Mucosa of descending colon (tissue), 3 donors: ENCODE results near the gene CIAO3. TPM values are rescaled to one million over a fixed set of nuclear protein-coding genes. Genes with fewer than 3 reads are reported as not detected.

Experiments used
- ATAC-seq: fragments of 200-7000 bp; cut with Tn5 transposase; one replicate; pipeline ENCODE4 v1.9.1; 2020; ENCODE audit warnings: mild to moderate bottlenecking, moderate library complexity
- DNase-seq, 3 donors: peaks; one replicate each; pipeline ENCODE4 v3.0.0-alpha.2; 2020
- H3K36me3 ChIP-seq: fragments of 200-600 bp; one replicate; pipeline ENCODE4 v1.8.0; 2021; ENCODE audit warnings: low read depth, mild to moderate bottlenecking
- H3K4me1 ChIP-seq: fragments of 200-600 bp; one replicate; pipeline ENCODE4 v1.8.0; 2021; ENCODE audit warnings: low read depth, mild to moderate bottlenecking
- H3K4me3 ChIP-seq: fragments of 200-600 bp; one replicate; pipeline ENCODE4 v1.8.0; 2021; ENCODE audit warnings: mild to moderate bottlenecking
- H3K9me3 ChIP-seq: fragments of 200-600 bp; one replicate; pipeline ENCODE4 v1.8.0; 2021; ENCODE audit warnings: mild to moderate bottlenecking
- CTCF ChIP-seq: fragments of 200-600 bp; IDR thresholded peaks from one replicate; pipeline ENCODE4 v1.8.0; 2022; ENCODE audit warnings: antibody characterized with exemption, mild to moderate bottlenecking
- intact Hi-C, 2 donors: fragments of 100-400 bp; cut with DNase I in 1 of 2; cut with micrococcal nuclease in 1 of 2; formaldehyde crosslinking; loops; one replicate each; pipeline versions ENCODE4 v1.11.0 to v1.11.1; 2022; cut with DNase I, micrococcal nuclease
- total RNA-seq, 3 donors: library from RNA; stranded (reverse); fragmentation: NEBNext Ultra II Directional in 2 of 3; extraction: Animal tissue kit (Norgen Biotek cat#: 25700) in 2 of 3; gene quantifications; one replicate each; pipeline versions ENCODE4 v1.2.1 to v1.2.4, GENCODE V29; 2021 to 2023
- donor health status: DM: no; HTN: no; CAD: no; lungs with moderate emphysema.
- donor health status: DM: no; HTN: no; CAD: no.
- donor health status: DM: no; HTN: yes; CAD: no.

CIAO3 gene
- total RNA-seq, 3 donors from 2014 or later = 37.7 to 48.7 (median 47.6) TPM

DNA sequence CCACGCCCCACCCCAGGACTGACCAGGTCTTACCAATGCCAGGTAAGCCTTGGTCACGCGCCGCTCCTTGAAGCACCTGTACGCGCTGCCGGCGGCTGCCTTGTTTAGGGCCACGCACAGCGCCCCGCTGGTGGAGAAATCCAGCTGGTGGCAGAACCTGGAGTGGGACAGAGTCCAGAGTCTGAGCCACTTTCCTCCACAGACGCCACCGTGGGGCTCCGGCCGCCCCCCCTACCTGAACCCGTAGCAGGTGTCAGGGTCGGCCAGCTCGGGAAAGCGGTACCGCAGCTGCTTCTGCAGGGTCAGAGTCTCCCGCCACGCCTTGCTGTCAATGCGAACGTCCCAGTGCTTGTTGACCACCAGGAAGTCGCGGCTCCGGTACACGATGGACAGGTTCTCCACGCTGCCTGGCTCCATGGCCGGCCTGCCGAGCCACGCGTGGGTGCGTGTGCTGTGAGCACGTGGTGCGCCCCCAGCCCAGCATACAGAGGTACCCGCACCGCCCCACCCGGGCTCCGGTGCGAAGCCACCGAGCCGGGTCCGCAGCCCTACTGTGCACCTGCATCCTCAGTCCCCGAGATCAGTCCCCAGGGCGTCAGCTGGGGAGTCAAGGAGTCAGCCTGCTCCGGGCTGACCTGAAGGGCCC, 46.6 kb upstream of the CIAO3 start:
- DNase-seq (peak in 1 of 3 donors; percentile 52), ATAC-seq (no peak)
- no peak for TF ChIP-seq CTCF
- intact Hi-C loops = no loop called here
- no peaks in the 10 kb centered on the region for H3K36me3 ChIP-seq
- H3K9me3 ChIP-seq = no peaks in the 10 kb centered on the region
- H3K4me3 ChIP-seq = peak overlapping the region; percentile 88
- peaks cover 17% of the 10 kb centered on the region for H3K4me1 ChIP-seq

DNA sequence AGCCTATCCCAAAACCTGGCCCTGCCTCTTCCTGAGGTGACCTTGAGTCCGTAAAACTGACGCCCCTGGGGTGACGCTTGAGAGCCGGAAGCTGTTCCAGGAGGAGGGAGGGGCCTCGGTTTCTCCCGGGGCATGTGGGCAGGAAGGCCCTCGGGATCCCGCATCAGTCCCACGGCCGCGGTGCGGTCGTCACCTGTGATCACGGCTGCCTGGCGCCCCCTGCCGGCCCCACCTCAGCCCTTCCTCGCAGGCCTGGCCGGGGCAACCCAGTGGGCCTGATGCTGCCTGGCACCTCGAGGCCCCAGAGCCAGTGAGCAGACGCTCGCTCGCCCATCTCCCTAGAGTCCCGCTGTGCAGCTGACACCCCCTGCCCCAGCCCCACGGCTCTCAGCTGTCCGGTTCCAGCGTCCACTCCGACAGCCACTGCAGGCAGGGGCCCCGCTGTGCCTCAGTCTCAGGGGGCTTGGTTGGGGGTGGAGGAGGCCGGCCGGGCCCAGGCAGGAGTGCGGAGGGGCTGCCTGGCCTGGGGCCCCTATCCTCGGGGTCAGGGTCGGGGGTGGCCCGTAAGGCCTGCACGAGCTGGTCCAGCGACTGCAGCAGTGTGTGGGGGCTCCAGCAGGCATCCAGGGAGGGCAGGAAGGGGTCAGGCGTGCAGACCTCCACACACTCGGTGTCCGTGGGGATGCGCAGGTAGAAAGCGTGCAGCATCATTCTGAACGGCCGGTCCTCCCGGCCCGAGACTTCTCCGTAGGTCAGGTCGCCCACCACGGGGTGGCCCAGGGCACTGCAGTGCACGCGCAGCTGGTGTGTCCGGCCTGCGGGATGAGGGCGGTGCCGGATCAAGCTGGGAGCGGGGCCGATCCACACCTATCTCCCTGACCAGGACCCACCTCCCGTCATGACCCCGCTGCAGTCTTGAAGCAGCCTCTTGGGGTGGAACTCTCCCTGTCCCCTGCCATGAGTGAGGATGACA, 45.1 kb upstream of the CIAO3 start:
- Histone ChIP-seq H3K9me3 (no peaks in the 10 kb centered on the region), H3K4me1 (peaks cover 17% of the 10 kb centered on the region), H3K4me3 (no peak overlapping the region), H3K36me3 (no peaks in the 10 kb centered on the region)
- TF ChIP-seq CTCF = peak; percentile 62
- intact Hi-C loops = no loop called here
- ATAC-seq (peak; percentile 41), DNase-seq (peak; percentile 75 to 86 (median 83))

DNA sequence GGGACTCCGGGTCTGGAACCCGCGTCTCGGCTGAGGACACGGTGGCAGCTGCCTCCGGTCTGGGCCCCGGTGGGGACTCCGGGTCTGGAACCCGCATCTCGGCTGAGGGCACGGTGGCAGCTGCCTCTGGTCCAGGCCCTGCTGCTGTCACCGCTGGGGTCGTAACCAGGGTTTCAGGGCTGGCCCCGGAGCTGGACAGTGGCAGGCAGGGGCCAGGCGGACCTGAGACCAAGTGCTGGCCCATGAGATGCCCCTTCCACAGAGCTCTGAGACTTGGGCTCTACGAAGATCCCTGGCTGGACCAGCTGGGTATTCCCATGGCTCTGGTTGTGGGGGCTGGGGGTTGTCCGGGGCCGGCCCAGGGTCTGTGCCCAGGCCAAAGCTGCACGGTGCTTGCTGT, 43.6 kb upstream of the CIAO3 start:
- intact Hi-C loops = no loop called here
- DNase-seq = no peak
- Histone ChIP-seq H3K9me3 (no peaks in the 10 kb centered on the region), H3K4me3 (no peak overlapping the region), H3K4me1 (peaks cover 17% of the 10 kb centered on the region), H3K36me3 (no peaks in the 10 kb centered on the region)
- no peak for ATAC-seq
- TF ChIP-seq CTCF = no peak

GRCh38 chr16:783404-784161, 42.8 kb upstream of the CIAO3 start:
- no peak for DNase-seq
- no peak for TF ChIP-seq CTCF
- Histone ChIP-seq H3K36me3 (no peaks in the 10 kb centered on the region), H3K9me3 (no peaks in the 10 kb centered on the region), H3K4me1 (peaks cover 10% of the 10 kb centered on the region), H3K4me3 (no peak overlapping the region)
- intact Hi-C loops = no loop called here
- no peak for ATAC-seq

DNA sequence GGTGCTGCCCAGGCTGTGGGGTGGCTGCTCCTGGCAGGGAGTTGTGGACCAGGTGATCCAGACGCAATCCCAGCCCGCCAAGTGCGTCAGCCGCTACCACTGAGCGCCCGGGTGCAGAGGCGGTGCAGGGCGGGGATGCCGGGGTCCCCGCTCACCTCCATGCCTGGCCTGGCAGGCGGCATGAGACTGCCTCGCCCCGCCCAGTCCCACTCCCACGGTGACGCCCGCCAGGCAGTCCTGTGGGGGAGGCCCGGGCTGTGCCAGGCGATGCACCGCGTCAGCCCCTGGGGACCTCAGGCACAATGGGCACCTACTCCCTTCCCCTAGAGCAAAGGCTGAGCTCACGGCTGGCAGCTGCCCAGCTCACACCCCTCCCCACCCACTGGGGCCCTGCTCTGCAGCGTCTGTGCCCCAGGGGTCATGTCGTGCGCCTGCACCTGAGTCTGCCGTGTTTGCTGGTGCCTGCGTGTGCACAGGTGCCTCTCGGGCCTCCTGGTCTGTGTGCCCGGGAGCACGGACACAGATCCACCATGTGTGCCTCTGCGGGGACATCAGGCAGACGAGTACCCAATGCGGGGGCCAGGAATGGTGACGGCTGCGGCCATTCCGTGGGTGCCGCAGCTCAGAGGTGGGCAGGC, 42.1 kb upstream of the CIAO3 start:
- intact Hi-C loops = no loop called here
- TF ChIP-seq CTCF = no peak
- Histone ChIP-seq H3K4me1 (peaks cover 10% of the 10 kb centered on the region), H3K9me3 (no peaks in the 10 kb centered on the region), H3K4me3 (no peak overlapping the region), H3K36me3 (no peaks in the 10 kb centered on the region)
- DNase-seq (no peak), ATAC-seq (no peak)
